Measurements from ENCODE around the gene ARHGAP26. TPM values are rescaled to one million over a fixed set of nuclear protein-coding genes. Genes with fewer than 3 reads are reported as not detected.

Gene ARHGAP26
- total RNA-seq, 4 donors from 2014 or later, result 22.3 to 40.7 (median 28.2) TPM

GRCh38 chr5:142870532-142871362 lies 100.6 kb downstream of the ARHGAP26 start:
- Histone ChIP-seq H3K27ac (replicated peaks in 1 of 4) (no peak overlapping the region), H3K27me3 (no peaks in the 10 kb centered on the region), H3K36me3 (no peaks in the 10 kb centered on the region), H3K9me3 (no peaks in the 10 kb centered on the region), H3K4me1 (peaks cover 72 to 90% (median 75%) of the 10 kb centered on the region in 4 donors), H3K4me3 (no peak overlapping the region)
- intact Hi-C loops (cut with DNase I), result no loop called here
- no peak for DNase-seq (ENCODE audit: extremely low spot score)
- 95% methylated on average over 8 of the region's 9 CpGs for WGBS
- TF ChIP-seq CTCF (IDR thresholded peaks at IDR 0.05) (no peak), POLR2AphosphoS5 (IDR thresholded peaks at IDR 0.05) (no peak), EP300 (IDR thresholded peaks at IDR 0.05) (no peak), POLR2A (IDR thresholded peaks at IDR 0.05; ENCODE audit: low read depth) (no peak)

- H3K27ac ChIP-seq (replicated peaks in 1 of 4), result no peak overlapping the region
These were observed 101.4 kb downstream of the ARHGAP26 start for GRCh38 chr5:142871363-142872193.

GRCh38 chr5:142872217-142872616 lies 102.0 kb downstream of the ARHGAP26 start:
- TF ChIP-seq POLR2AphosphoS5 (IDR thresholded peaks at IDR 0.05), result no peak
- no peak for TF ChIP-seq CTCF (IDR thresholded peaks at IDR 0.05)
- TF ChIP-seq POLR2A (IDR thresholded peaks at IDR 0.05; ENCODE audit: low read depth), result no peak
- H3K4me1 ChIP-seq, result peaks cover 57 to 77% (median 64%) of the 10 kb centered on the region in 4 donors
- H3K36me3 ChIP-seq, result no peaks in the 10 kb centered on the region
- H3K9me3 ChIP-seq, result no peaks in the 10 kb centered on the region
- intact Hi-C loops (cut with DNase I), result no loop called here
- H3K27me3 ChIP-seq, result no peaks in the 10 kb centered on the region
- 88% methylated on average over 3 of the region's 3 CpGs for WGBS
- DNase-seq (ENCODE audit: extremely low spot score), result no peak
- no peak overlapping the region for H3K27ac ChIP-seq (replicated peaks in 1 of 4)
- no peak overlapping the region for H3K4me3 ChIP-seq

More at GRCh38 chr5:142871363-142872193, 101.4 kb downstream of the ARHGAP26 start:
- WGBS, result 81% methylated on average over 10 of the region's 13 CpGs
- no peaks in the 10 kb centered on the region for H3K27me3 ChIP-seq
- H3K4me3 ChIP-seq, result no peak overlapping the region
- intact Hi-C loops (cut with DNase I), result no loop called here
- no peak for DNase-seq (ENCODE audit: extremely low spot score)
- H3K4me1 ChIP-seq, result peaks cover 63 to 84% (median 70%) of the 10 kb centered on the region in 4 donors
- TF ChIP-seq POLR2A (IDR thresholded peaks at IDR 0.05; ENCODE audit: low read depth) (no peak), POLR2AphosphoS5 (IDR thresholded peaks at IDR 0.05) (no peak), CTCF (IDR thresholded peaks at IDR 0.05) (no peak), EP300 (IDR thresholded peaks at IDR 0.05) (no peak)
- no peaks in the 10 kb centered on the region for H3K9me3 ChIP-seq
- no peaks in the 10 kb centered on the region for H3K36me3 ChIP-seq

GRCh38 chr5:142872795-142873194 lies 102.6 kb downstream of the ARHGAP26 start:
- TF ChIP-seq POLR2A (IDR thresholded peaks at IDR 0.05; ENCODE audit: low read depth) (no peak), POLR2AphosphoS5 (IDR thresholded peaks at IDR 0.05) (peak in 1 of 2 donors; percentile 17)
- no peak for DNase-seq (ENCODE audit: extremely low spot score)
- Histone ChIP-seq H3K36me3 (no peaks in the 10 kb centered on the region), H3K4me3 (no peak overlapping the region), H3K4me1 (peaks cover 55 to 71% (median 61%) of the 10 kb centered on the region in 4 donors), H3K27me3 (no peaks in the 10 kb centered on the region), H3K9me3 (no peaks in the 10 kb centered on the region), H3K27ac (replicated peaks in 1 of 4) (no peak overlapping the region)
- intact Hi-C loops (cut with DNase I), result no loop called here
- WGBS, result 45% methylated on average over 3 of the region's 3 CpGs

- H3K27me3 ChIP-seq, result no peaks in the 10 kb centered on the region
- intact Hi-C loops (cut with DNase I), result no loop called here
- no peak overlapping the region for H3K4me3 ChIP-seq
- H3K9me3 ChIP-seq, result no peaks in the 10 kb centered on the region
- DNase-seq (ENCODE audit: extremely low spot score), result no peak
- WGBS, result 74% methylated on average over 5 of the region's 5 CpGs
- no peak overlapping the region for H3K27ac ChIP-seq (replicated peaks in 1 of 4)
- H3K36me3 ChIP-seq, result no peaks in the 10 kb centered on the region
- TF ChIP-seq POLR2A (IDR thresholded peaks at IDR 0.05; ENCODE audit: low read depth) (no peak), CTCF (IDR thresholded peaks at IDR 0.05) (no peak), EP300 (IDR thresholded peaks at IDR 0.05) (no peak), POLR2AphosphoS5 (IDR thresholded peaks at IDR 0.05) (no peak)
- peaks cover 55 to 64% (median 59%) of the 10 kb centered on the region in 4 donors for H3K4me1 ChIP-seq
These were observed 103.7 kb downstream of the ARHGAP26 start for GRCh38 chr5:142873831-142874230.
